Eye (tissue), 1 donor: ENCODE measurements around the gene RGPD6.
"Not testable (repeated sequence)": the region's sequence is repeated elsewhere in the genome, so short reads cannot be mapped to it uniquely, and the experiment has no call there.

Source experiments
- DNase-seq: peaks from one replicate; pipeline ENCODE4 v3.0.0-alpha.2; 2015

RGPD6 gene

DNA sequence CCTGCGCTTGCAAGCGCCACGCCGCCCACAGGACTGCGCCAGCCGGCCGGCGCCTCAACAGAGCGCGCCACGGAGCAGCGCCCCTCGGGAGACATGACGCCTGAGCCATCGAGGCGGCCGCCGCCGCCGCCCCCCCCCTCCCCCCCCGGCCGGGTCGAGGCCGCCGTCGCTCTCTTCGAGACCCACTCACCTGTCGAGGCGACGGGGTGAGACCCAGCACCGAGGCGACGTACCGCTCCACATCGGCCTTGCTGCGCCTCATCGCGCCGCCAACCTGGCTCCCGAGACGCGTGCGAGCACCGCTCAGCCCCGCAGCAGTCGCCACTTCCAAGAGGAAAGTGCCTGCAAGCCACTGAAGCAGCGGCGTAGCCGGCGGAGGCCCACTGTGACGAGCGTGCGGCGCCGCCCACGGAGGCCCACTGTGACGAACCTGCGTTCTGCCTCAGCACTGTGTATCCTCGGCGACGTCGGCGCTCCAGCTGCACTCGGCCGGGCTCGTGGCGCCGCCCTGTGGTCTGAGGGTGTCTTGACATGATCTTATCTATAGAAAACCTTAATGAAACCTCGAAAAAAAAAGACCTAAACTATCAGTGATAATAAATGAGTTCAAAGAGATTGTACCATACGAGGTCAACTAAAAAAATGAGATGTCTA lies at the start of gene RGPD6:
Gene RGPD6 (minus strand): TSS at position 460 of the 654 bp plus-strand sequence. CDS start 198 bp downstream, at position 262.
- DNase-seq: not testable (repeated sequence)

DNA sequence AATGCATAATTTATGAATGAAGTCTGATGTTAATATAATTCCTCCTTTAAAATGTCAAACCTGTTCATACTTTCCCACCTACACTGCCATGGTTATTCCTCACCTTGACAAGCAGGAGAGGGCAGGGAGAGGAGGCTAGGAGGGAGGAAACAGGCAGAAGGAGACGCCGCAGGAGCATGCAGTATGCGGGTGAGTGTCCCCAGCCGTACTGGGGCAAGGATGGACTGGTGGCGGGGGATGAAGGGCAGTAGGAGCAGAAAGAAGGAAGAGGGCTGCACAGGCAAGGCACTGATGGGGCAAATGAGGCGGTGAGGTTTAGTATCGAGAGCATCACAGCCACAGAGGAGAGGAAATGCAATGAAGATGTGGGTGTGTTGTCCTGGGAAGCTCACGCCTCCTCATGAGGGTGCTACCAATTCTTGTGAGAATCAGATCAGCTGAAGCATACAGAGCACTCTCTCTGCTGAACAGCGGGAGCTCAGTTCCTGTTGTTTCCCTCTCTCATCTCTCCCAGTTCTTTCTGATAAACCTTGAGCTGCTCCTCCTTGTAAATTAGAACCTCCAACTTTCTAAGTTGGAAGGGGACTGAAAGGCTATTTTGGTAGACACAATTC lies 42.4 kb upstream of the RGPD6 start:
- not testable (repeated sequence) for DNase-seq

DNA sequence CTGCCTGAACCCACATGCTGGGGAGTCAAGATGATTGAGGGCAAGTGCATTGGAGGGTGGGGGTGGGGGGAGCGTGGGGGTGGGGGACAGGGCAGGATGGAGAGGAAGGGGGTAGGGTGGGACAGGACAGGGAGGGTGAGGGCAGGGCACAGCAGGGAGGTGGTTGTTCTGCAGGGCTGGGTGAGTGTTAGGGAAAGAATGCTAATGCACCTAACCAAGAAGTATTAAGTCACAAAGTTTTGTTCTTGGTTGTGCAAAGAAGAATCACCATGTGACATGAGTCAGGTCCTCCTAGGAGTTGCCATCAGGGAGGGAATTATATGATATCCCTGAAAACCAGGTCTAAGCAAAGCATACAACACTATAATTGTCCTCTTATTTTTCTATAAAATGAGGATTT lies 36.9 kb upstream of the RGPD6 start:
- not testable (repeated sequence) for DNase-seq

DNA sequence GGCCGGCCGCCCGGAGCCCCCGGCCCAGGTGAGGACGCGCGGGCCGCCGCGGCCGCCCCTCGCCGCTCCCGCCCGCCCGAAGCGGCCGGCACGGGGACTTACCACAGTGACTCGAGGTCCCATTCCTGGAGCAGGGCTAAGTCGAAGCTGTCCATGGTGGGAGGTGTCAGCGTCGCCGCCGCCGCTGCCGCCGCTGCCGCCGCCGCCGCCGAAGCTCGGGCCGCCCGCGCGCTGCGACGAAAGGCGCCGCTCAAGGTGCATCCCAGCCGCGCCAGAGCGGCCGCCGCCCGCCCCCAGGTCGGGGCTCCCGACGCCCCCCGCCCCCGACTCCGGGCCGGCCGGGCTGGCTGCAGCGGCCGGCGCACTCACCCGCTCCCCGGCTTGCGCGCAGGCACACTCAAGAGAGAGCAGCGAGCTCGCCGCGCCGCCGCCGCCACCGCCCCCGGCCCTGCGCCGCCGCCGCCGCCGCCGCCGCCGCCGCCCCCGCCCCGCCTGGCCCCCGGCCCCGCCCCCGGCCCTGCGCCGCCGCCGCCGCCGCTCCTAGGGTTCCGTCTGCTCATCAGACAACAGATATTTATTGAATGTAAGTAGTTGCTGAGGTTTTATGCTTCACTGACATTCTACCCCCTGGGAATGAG lies 33.7 kb upstream of the RGPD6 start:
- peak; percentile 7 for DNase-seq

DNA sequence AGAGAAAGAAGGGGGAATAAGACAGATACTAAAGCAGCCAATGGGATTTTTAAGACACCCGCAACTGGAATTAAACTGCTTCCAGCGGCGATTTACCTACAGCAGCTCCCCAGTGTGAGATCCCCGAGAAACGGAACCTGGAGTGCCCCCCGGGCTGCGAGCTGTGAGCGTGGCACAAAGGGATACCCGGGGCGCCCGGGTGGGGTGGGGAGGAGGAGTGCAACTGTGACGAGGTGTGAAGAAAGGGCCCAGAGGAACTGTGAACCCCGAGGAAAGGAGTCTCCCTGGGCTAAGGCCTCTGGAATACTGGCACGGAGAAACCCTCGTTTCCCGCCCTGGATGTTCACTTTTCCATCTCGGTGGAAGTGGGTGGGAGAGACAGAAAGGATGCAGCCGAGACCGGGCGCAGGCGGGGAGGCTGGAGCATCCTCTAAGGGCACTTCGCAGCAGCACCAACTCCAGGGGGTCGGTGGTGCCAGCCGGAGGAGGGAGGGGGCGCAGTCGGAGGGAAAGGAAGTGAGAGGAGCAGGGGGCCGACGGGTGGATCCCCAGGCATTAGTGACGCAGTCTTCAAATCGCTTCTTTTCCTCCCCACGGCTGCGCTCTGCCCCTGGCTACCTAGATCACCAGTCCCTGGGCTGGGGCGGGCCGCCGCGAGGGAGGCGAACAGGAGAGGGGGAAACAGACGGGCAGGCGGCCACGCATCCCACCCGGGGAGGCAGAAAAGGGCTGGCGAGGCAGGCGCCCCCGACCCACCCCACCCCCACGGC lies 33.0 kb upstream of the RGPD6 start:
- DNase-seq: not testable (repeated sequence)

DNA sequence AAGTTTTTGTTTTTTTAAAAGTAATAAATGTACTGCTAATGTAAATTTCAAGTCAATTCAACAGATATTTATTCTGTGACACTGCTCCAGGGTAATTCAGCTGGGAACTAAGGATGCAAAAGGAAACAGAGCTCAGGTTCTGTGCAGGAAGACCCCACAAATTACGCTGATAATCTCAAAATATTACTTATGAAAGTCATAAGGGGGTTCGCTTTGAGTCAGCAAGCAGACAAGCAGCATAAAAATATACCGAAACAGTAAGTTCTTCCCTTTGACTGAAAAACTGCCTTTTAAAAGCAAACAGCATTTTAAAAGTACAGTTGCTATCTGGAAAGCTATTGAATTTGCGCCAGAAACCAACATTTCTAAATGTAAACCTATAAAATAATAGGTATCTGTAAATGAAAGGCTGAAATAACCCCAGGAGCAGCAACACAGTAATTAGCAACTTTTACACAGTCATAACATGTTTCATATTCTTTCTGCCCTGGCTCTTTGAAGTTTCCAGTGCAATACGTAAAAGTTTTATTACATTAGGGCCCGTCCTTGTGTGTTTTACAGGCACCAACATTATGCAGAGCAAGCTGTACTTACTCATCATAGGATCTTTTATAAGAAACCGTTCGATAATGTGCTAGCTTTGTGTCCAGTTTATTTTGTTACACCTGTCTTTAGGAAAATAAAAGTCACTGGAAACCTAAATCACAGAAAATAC lies 31.9 kb upstream of the RGPD6 start:
- not testable (repeated sequence) for DNase-seq

DNA sequence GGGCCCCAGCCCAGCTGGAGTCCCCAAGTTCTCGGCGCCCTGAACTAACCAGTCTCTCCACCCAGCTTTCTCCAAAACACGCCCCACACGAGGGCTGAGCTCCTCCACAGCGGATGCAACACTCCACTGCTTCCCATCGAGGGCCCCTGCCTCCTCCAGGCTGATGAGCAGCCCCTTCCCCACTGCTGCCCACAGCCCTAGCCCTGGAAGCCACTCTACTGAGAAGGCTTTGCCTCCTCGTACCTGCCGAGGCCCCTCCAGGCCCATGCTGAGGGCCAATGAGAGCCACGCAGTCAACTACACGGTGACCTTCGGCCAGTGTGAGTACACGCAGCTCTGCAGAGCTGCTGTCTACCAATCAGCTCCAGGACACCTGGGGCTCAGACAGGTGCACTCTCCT lies 28.0 kb upstream of the RGPD6 start:
- DNase-seq: not testable (repeated sequence)

DNA sequence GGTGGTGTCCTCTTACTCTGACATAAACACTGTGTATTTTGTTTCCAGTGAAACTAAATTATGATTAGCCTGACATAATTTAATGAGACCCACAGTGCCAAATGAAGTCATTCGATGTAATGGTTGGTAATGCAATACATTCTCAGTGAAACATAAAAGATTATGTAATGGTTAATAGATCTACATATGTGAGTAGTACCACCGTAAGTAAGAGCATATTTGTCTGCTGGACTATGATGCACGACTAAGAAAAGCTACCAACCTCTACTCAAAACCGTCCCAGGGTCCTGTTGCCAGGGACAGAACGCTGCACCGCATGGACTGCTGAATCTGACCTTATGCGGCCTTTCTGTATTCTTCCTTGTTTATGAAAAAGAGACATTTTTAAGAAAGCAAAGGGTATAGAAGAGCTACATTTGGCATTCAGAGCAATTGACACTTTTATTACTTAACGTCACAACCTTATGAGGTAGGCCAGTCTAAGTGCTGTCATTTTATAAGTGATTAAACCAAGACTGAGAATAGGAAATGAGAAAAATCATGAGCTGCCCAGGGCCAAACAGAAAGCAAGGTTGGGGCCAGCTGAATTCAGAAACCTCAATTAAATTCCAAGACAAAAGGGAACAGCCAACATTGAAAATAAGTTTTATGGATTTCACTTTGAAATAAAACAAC lies 27.0 kb upstream of the RGPD6 start:
- DNase-seq: not testable (repeated sequence)

DNA sequence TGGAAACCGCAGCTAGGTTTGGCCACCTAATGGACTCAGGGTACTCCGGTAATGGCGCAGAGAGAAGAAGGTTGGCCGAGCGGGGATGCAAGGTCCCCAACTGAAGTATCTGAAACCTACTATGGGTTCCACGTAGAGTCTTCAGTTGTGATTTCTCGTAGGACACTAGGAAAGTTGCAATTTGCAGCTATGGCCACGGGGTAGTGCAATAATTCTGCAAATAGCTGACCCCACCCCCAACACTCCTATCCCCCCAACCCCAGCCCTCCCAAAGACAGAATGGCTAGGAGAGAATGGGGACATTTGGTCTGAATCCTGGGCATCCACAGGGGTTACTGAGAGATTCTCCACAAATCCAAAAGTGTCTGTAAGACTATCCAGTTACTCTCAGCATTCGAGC lies 25.1 kb upstream of the RGPD6 start:
- not testable (repeated sequence) for DNase-seq

DNA sequence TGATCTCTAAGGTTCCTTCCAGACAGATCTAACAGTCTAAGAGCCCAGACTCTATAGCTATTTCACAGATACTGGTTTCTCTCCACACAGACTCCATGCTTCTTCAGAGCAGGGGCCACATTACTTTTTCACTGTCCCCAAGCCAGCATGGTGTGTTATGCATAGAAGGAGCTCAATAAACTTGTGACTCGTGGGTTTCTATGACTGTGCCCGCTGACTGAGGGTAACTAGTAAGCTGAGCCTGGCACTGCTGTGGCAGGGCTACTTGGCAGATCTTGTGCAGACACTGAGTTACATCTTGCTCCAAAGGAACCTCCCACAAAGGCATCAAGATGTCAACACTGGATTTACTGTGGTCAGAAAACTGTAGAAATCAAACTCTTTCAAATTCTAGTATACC lies 15.0 kb upstream of the RGPD6 start:
- DNase-seq: not testable (repeated sequence)

DNA sequence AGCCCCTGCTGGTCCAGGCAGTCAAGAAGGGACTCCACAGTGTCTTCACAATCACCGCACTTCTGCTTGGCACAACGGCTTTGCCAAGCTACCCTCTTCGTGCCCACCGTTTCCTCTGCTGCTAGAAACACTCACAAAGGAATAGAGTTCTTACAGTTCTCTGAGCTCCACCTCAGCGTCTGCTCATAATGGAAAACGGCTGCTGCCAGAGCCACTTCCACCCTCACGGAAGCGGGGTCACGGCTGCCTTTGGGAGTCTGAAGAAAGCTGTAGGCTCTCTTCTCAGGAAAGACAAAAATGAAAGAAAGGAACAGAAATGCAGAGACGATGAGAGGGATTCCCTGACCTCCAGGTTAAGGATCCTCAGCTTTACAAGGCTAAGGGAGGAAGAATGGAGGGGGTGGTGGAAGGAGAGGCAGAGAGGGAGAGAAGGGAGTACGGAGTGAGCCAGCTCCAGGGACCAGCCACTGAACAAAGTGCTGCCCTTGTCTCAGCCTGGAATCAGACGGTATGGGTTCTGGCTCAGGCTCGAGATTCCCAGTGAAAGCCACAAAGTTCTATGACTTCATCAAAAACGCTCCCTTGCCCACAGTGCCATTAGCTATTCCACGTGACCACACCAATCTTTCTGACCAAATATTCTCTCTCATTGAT lies 12.8 kb upstream of the RGPD6 start:
- not testable (repeated sequence) for DNase-seq

DNA sequence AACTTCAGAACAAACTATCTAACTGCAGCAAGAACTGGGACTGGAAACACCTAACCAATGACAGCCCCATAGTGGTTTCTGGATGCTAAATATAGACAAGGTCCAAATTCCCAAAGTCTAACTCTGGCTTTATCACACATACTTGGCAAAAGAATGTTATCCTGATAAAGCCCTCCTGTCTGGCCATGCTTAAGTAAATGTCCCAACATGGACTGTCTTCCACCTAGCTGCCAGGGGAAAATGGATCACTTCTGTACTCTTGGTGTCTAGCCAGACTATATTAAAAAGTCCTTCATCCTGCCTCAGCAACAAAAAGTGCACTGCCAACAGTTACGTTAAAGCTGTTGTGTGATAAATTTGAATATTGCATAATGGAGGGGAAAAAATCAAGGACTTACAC lies 11.5 kb upstream of the RGPD6 start:
- not testable (repeated sequence) for DNase-seq

DNA sequence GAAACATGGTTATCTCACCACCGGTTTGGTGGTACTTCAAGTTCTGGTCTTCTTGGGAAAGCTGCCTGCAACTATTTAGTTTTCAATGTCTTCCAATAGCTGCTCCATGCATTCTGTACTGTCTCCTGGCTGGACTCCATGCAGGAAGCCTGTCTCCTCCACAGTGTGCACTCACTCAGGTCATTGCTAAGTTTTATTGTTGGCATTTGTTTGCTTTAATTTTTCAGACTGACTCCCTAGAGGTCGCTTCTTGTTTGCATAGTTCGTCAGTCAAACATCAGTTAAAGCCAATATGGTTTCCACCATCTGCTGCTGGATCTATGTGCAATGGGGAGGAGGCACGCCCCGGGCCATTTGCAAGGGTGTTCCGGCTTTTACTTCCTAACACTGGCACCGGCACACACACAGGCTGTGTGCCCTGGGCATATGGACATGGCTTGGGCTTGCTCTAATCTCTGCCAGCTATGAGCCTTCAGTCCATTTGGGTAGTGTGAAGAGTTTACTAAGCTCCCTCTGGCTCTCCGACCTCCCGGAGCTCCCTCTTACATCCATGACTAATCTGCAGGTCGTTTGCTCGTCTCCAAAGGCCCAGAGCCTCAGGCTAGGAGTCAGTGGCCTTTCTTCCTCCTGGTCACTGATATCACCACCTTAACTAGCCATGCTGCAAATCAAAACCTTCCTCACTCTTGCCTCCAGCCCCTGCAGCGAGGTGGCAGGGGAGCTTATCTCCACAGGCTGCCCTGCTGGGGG lies 2.4 kb upstream of the RGPD6 start:
- not testable (repeated sequence) for DNase-seq

DNA sequence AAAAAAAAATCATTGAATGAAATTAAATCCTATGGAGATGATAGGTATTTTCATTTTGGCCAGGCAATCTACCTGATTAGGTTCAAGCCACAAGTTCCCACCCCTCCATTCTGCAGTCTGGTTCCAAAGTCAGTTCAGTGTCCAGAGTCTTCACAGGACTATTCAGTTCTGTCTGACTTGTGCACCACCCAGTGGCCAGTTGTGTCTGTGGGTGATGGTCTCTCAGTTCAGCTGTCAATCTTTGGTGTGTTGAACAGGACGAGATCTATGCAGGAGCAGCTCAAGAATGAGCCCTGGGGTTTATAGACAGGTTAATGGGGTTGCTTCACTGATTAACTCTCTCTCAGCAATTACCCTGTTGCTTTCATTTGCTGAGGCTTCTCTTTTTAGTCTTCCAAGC lies 1.4 kb upstream of the RGPD6 start:
- DNase-seq: not testable (repeated sequence)

DNA sequence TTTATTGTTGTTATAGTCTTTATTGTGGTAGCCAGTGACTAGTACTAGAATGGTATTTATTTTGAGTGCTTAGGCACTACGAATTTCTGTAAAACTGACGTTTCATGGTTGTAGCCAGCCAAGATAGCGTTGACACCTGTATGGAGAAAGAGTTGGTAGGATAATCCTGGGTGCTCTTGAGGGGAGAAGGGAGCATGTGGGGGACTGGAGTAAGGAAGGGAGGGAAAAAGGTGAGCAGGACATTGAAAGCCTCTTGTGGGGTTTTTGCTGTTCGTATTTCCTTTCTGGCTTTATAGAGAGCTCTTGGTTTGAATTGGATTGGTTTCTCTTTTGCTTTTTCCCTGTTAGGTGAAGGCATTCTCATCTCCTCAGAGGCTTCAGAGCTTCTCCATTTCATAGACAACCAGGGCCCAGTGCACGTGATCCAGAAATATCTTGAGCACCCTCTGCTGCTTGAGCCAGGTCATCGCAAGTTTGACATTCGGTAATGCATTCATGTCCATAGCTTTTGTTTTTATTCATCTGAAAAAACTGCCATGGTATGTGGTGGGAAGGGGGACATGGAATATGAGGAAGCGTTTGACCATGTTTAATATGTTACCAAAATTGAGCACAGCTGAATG lies 77.2 kb downstream of the RGPD6 start:
- not testable (repeated sequence) for DNase-seq

DNA sequence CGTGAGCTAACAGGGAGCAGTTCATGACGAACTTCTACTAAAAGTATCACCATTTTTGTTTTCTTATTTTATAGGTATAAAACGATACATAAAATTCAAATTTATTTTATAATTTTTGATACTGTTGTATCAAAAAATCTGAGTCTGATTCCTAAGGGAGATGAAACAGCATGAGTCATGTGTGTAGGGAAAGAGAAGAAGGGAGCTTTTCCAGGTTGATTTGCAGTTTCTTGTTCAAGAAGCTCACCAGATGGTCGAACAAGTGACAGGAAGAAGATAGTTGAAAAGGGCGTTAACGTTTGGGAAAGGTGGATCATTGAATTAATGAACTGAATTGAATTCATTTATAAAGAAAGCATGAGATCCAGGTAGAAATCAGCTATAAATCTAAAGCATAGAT lies 81.0 kb downstream of the RGPD6 start:
- not testable (repeated sequence) for DNase-seq

DNA sequence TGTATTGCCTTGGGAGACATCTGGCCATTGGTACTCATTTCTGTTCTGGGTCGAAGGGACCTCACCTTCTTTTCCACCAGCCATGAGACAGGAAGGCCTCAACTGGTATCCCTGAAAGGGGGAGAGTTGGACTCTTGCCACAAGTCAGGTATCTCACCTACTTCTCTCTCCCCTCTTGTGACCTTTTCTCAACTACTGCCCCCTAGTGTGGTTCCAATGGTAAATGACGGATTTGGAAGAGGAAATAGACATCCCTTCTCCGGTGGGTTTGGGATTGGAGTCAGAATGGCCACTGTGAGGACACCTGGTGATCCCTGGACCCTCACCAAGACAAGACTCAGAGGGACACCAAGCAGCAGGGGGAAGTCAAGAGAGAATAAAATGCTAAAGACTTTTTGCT lies 82.5 kb downstream of the RGPD6 start:
- not testable (repeated sequence) for DNase-seq

DNA sequence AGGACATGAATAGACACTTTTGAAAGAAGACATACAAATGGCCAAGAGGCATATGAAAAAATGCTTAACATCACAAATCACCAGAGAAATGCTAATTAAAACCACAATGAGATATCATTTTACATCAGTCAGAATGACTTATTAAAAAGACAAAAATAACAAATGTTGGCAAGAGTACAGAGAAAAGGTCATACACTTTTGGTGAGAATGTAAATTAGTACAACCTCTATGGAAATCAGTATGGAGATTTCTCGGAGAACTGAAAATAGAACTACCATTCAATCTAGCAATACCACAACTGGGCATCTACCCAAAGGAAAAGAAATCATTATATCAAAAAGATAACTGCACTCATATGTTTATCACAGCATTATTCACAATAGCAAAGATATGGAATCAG lies 88.0 kb downstream of the RGPD6 start:
- not testable (repeated sequence) for DNase-seq

DNA sequence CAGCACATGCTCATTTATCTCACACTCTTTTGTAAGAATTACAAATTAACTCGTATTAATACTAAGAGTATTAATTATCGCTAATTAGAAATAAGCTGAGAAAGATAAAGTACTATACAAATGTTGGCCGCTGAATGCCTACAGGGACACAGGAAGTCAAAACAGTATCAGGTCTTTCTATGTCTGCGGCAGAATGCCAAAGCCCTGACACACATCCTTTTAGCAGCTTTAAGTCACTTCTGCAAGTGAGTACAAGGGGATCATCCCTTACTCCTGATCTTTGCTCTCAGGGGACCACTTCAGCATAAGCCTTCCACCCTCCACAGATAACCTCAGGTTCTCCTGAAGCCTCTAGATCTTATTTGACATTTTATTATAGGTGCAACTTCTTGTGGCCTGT lies 94.3 kb downstream of the RGPD6 start:
- DNase-seq: not testable (repeated sequence)

DNA sequence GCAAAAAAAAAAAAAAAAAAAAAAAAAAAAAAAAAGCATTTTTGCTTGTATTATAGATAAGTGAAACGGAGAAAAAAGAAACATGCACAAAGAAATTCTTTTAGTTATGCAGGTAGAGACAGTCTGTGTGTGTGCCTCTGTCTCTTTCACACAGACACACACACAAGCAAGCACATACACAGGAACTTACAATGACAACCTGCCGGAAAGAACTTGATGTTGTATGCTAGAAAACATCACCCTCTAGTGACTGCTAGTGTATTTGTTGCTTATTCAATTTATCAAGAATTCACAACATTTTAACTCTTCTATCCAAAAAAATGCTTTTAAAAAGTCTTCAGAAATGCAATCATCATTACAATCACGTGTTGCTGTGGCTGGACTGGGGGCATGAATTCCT lies 95.8 kb downstream of the RGPD6 start:
- DNase-seq: not testable (repeated sequence)
